NCI-H446 treated with DMSO at 0.1 percent for 48 hours (cell line): Measurements from ENCODE around the gene RNF151.
A peak's percentile ranks its signal among the peaks of the same experiment; 100 is the strongest.

Experiments used
- DNase-seq: peaks from one replicate; lab custom pipeline; 2025; lab: John Stamatoyannopoulos, UW

RNF151 gene

DNA sequence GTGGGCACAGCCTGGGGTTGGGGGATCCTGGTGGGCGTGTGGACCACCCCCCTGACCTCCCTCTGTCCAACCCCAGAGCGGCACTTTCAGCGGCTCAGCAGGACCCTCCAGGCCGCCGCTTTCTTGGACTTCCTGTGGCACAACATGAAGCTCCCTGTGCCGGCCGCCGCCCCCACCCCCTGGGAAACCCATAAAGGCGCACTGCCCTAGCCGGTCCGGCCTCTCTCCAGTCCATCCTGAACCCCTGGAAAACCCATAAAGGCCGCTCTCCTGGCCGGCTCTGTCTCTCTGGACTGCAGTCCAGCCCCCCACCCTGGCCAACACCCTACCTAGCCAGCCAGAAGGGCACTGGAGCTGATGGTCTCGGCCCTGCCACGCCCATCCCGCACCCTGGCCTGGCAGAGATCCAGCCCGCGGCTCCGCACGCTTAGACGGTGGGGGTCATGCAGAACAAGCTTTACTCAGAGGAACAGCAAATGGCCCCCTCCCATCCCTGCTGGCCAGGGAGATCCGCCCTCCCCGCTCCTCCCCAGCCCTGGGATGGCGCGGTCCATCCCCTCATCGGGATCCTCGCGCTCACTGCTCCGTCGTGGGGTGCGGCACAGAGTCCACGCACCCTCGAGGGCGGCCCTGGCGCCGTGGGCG lies 11.9 kb downstream of the RNF151 start:
- no peak for DNase-seq

DNA sequence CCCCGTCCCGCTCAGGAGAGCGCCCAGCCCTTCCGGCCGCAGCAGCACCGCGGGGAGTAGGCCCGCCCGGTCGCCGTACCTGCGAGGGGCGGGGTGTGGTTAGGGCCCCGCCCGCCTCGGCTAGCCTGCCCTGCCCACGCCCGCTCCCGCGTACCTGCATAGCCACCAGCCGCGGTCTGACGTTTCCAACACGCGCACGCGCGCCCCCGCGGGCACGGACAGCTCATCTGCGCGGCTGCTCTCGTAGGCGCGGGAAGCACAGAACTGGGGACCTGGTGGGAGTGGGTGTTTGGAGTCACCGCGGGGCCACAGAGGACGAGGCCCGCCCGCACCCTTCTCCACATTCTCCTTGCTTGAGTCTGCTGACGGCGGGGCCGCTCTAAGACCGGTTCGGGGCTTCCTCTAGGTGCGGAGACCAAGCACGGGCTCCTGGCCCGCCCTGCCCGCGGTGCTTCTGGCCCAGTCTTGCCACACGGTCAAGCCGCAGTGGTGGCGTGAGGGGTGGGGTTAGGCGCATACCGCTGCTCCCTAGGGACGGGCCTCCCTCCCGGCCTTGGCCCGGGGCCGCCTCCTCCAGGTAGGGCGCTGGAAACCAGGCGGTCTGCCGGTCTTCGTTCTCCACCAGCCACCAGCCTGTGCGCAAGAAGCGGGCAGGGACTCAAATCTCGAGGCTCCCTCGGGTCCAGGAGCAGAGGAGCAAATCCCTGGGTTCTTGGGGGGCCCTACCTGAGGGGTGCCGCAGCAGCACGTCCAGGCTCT lies 12.8 kb downstream of the RNF151 start:
- DNase-seq: no peak

DNA sequence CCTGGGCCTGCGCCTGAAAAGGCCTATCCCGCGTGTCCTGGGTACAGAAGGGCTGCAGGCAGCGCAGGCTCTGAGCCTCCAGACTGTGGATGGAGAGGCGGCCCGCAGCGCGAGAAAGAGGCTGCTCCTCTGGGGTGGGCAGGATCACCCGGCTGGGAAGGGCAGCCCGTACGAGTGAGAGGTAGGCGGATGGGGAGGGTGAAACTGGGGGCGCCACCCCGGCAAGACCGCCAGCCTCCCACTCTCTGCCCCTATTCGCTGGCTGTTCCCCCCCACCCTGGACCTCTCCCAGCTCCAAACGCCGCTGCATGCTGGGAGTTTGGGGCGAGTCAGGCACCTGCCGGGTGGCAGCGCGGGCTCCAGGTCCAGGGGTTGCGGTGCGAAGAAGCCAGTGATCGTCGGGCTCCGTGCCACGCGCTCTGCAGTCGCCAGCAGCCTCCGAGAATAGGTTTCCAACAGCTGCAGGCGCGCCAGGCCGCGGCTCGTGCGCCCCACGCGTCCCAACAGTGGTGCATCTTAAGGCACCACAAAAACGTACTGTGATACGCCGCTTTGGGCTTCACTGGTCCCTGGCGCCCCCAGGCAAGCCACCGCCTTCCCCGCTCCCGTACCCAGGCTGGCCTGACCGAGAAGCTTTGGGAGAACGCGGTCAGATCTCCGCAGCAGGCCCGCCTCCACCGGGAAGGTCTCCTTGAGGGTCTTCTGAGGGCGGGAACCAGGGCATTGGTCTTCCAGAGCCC lies 13.5 kb downstream of the RNF151 start:
- no peak for DNase-seq

DNA sequence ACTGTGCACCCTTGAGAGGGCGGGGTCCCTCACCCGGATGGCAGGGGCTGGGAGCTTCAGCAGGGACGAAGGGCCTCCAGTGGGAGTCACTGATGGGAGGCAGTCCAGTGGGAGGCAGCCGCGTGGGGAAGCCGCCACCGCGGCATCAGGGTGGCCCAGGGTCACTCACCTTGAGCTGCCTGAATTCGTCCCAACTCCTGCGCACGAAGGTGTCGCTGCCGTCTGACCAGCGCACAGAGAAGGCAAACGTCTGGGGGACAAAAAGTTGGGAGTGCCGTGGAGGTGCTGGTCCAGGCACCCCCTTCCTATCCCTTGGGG lies 14.1 kb downstream of the RNF151 start:
- no peak for DNase-seq

DNA sequence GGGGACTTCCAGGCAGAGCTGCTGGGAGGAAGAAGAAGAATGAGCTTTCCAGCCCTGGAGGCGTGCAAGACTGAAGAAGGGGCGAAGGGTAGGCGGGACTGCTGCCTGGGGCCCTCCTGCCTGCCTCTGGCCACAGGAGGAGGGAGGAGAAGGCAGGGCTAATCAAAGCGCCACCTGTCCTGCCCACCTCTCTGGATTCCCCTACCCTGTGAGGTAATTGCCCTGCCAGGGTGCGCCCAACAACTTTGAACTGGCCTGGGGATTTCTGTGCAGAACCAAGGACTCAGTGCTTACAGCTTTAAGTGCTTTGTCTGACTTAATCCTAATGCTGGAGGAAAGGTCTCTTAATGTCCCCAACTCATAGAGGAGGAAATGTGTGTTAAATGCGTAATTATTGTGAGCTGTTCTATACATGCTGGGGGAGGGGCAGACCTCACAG lies 14.8 kb downstream of the RNF151 start, which contains the start of gene NOXO1:
NOXO1 (minus strand) TSS at position 72 of the 439 bp plus-strand sequence. CDS start 290 bp downstream, outside the sequence.
- DNase-seq: no peak

DNA sequence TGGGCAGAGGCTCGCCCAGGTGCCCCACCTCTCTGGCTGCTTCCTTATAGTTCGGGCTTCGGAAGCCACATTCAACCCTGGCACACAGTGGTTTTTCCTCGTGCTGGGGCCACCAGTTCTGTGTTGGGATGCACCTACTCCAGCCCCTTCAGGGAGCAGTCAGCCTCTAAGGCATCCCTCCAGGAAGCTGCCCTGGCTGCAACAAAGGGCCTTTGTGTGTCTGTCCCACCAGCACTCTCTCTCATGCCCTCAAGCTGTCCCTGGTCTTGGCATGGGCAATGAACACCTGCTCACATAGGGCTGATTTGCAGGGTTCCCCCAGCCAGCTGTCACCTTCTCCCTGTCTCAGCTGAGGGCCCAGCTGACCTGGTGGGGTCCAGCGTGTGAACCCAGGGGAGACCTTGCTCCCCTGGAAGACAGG lies 15.4 kb downstream of the RNF151 start:
- DNase-seq: no peak

DNA sequence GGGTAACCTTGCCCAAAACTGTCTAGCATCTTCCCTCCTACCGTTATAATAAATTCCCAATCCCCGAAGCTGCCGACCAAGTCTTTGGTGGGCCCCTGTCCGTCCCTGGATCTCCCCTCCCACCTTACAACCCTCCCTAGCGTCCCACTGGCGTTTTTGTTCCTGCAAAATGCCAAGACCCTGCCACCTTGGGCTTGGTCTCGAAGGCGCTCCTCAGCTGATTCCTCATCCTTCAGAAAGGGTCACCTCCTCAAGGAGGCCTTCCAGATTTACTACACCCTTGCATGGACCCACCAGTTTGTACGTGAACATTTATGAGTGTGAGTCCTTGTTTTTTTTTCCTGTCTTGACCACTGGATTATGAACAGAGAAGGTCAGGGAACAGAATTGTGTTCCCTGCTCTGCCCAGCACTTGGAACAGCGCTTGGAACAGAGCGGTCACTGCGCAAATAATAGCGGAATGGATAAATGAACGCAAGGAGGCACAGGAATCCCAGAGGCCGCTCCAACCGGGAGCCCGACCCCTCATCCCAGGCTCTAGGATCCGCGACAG lies 16.4 kb downstream of the RNF151 start:
- no peak for DNase-seq

DNA sequence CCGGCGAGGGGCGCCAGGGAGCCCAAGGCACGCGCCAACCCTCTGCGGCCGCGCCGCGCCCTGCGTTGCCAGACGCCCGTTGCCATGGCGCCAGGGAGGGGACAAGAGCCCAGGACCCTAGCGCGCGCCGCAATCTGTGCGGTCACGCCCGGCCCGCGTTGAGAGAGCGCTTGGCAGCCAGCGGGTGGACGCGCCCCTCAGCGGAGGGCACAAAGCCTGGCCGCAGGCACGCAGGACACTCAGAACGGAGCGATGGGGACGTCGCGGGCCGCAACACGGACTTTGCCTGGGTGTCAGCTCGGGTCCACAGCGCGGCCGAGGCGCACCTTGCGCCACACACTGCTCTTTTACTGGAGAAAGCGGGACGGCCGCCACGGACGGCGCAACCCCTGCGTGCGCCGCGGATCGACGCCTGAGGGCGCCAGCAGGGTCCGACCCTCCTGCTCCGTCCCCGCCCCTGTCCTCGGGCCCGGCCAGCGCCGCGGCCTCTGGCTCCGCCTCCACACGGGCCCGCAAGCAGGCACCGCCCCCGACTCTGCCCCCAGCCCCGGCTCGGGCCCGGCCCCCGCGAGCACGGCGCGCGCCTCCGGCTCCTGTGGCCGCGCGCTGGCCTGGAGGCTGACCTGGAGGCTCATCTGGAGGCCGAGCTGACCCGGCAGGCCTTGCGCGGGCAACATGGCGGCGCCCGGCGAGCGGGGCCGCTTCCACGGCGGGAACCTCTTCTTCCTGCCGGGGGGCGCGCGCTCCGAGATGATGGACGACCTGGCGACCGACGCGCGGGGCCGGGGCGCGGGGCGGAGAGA lies 17.1 kb downstream of the RNF151 start, which contains the start of gene GFER:
GFER (plus strand) TSS at position 650 of the 803 bp plus-strand sequence; CDS start at position 676, 26 bp downstream.
- peak; percentile 64 for DNase-seq

DNA sequence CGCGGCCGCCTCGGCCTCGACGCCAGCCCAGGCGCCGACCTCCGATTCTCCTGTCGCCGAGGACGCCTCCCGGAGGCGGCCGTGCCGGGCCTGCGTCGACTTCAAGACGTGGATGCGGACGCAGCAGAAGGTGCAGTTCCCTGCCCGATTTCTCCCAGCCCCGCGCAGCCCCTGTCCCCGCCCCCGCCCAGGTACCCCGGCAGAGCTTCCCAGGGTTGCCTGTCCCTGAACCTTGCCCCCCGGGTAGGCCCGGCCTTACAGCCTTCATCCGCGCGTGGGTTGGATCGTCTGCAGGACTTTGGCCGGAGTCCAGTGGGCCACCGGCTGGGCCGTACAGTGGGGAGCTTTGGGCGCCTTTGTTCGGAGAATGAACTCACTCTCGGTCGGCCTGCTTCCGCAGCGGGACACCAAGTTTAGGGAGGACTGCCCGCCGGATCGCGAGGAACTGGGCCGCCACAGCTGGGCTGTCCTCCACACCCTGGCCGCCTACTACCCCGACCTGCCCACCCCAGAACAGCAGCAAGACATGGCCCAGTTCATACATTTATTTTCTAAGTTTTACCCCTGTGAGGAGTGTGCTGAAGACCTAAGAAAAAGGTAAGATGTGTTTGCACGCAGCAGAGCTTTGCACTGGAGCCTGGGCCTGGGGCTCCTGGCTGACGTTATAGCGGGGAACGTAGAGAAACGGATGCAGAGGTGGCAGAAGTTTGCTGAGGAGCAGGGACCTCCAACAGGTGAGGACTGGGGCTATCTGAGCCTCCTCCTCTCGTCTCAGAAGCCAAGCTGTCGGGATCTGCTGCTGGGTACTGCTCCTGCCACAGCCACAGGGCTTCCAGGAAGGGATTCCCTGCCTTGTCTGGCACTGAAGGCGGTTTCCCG lies 17.9 kb downstream of the RNF151 start:
- DNase-seq: no peak

DNA sequence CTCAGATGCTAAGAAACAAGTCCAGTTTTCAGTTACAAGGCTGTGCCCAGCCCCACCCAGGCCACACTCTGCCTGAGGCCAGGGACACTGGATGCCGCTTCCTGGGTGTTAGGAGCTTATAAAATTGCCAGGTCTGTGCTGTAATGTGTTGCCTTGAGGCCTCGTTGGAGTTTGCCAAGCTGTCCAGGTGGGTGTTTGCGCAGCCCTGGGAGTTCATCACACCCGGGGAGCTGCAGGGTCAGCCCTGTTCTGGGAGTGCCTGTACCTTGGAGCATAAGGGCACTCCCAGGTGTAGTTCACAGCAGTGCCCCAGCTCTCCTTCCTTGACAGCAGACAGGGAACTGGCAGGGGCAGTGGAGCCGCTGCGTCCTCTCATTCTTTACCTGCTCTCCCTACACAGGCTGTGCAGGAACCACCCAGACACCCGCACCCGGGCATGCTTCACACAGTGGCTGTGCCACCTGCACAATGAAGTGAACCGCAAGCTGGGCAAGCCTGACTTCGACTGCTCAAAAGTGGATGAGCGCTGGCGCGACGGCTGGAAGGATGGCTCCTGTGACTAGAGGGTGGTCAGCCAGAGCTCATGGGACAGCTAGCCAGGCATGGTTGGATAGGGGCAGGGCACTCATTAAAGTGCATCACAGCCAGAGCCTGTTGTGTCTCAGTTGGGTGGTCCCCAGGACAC lies 19.0 kb downstream of the RNF151 start:
- DNase-seq: no peak

DNA sequence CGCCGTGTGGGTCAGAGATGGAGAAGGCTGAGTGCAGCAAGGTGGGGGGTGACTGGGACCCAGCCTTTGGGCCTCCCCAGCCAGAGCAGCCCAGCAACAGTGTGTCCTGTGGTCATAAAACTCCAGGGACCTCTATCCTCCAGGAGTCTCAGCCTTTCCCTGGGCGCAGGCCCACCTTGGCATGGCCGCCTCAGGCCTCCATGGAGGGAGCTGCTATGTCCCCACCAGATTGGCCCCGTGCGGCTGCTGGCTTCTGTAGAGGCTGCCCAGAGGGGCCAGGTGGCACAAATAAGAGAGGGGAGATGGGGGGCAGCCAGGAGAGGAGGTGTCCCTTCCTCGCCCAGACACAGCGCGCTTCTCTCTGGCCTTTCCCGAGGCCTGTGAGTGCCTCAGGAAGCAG lies 20.5 kb downstream of the RNF151 start:
- DNase-seq: no peak

DNA sequence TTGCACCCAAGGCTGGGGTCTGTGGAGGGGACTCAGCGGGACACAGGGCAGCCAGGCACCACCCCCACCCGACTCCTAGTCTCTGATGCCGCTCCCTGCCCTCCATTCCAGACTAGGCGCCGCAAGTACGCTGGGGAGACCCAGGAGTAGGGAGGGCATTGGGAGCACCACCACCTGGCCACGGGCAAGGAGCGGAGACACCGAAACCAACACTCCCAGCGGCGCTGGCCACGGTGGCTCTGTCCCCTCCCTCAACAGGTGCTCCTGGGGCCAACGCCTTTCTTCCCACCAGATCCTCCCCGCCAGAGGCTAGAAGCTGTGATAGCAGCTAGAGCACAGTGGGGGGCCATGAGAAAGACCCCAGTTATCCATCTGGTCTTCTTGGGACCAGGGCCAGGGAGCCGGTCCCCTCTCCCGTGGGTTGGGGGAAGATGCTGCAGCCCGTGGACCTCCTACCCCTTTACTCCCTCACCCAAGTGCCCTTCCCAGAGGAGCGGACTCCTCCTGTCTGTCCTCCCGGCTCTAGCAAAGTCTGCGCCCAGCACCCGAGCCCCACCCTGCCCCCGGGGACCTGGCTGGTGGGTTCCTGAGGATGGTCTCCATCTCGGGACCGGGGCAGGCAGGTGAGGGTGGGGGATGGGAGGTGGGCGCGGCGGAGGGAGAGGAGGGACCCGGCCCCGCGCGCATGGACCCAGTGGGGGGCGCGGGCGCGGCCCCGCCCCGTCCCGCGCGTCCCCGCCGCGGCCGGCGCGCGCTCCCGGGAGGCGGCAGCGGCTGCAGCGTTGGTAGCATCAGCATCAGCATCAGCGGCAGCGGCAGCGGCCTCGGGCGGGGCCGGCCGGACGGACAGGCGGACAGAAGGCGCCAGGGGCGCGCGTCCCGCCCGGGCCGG lies 22.8 kb downstream of the RNF151 start, which contains the start of gene SYNGR3:
SYNGR3 (plus strand) TSS at position 762 of the 892 bp plus-strand sequence. CDS start 133 bp downstream, outside the sequence.
- DNase-seq: no peak

DNA sequence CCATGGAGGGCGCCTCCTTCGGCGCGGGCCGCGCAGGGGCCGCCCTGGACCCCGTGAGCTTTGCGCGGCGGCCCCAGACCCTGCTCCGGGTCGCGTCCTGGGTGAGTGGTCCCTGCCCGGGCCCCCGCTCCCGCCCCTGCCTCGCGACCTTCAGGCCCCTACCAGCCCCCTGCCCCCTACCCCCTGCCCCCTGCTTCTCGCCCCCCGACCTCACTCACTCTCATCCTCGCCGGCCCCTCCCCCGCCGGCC lies 23.4 kb downstream of the RNF151 start:
- DNase-seq: no peak

DNA sequence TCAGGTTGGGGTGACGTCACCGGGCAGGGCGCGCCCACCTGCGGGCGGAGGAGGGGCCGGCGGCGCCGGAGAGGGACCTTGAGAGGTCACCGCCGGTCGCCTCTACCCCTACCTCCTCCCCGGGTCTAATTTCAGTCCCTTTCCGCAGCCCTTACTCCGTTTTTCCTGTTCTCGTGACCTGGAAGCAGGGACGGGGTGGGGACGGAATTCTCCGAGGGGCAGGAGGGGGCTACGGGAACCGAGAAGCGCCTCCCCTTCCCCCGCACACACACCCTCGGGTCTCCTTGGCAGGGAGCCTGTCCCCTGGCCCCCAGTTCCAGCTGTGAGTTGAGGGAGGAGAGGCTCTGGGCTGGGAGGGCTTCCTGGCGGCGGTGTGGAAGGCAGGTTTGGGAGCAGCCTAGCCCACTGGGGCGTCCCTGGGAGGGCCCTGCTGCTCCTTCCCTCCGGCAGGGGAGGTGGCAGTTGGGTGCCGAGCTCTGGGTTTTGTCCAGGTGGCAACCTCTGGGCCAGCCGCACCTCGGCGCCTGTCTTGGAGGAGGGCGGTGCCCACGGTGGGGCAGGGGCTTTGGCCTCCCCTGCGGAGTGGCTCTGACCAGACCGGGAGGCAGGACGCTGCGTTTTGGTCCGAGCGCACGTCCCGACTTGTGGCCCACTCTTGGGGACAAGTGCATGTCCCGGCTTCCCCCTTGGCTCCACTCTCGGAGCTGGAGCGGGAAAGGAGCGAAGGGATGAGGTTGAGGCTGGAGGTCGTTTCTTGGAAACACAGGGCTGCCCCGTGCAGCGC lies 23.9 kb downstream of the RNF151 start:
- DNase-seq: no peak

DNA sequence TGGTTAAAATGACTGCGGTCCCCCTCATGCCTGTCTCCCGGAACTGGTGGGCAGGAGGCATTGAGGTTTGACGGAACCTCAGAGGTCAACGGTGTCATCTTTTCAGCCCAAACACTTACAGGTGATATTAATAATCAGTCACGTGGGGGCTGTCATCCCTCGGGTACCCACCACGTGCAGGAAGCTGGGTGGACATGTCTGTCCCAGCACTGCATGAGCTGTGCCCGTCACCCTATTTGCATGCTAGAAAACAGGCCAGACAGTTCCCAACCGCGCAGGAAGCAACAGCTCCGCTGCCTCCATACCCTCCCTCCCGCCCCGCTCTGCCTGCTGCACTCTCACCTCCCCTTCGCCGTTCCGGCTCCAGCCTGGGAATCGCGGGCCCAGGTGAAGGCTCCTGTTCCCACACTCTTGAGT lies 24.5 kb downstream of the RNF151 start:
- DNase-seq: no peak

DNA sequence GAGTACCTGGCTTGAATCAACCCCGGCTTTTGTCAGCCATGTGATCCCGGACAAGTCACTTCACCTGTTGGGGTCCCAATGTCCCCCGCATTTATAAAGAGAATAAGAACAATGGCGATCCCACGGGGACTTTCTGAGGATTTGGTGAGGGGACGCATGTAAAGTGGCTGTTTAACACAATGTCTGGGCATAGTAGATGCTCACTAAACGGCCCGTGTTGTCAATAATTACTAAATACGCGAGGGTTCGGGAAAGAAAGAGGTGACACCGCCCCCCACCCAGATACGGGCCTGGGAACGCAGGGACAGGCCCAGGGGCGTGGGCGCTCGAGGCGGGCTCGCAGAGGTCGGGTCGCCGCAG lies 24.9 kb downstream of the RNF151 start:
- DNase-seq: no peak

DNA sequence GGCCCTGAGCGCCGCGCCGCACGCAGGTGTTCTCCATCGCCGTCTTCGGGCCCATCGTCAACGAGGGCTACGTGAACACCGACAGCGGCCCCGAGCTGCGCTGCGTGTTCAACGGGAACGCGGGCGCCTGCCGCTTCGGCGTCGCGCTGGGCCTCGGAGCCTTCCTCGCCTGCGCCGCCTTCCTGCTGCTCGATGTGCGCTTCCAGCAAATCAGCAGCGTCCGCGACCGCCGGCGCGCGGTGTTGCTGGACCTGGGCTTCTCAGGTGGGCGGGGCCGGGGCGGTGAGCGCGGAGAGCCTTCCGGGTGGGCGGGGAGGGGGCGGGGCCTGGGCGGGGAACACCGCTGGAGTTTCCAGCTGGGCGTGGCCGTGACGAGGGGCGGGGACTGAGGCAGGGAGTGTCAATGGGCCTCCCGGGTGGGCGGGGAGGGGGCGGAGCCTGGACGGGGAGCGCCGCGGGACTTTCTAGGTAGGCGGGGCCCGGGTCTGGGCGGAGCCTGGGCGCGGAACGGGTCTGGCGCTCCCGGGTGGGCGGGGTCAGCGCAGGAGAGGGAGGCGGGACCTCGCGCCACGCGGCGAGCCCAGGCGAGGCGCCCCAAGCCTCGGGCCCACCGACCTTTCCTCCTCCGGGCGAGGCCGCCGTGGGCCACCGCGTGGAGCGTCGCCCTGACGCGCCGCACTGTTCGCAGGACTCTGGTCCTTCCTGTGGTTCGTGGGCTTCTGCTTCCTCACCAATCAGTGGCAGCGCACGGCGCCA lies 25.5 kb downstream of the RNF151 start:
- no peak for DNase-seq
